GM12801 (cell line): ENCODE results near the gene MARCO.

Source experiments
- TF ChIP-seq, protein P1 (sequence below): IDR thresholded peaks from one replicate; pipeline ENCODE4 v1.5.1; 2011; ENCODE audit warnings: control low read depth; ENCODE audit not compliant: insufficient read length; ENCODE audit errors: extremely low read depth

MARCO gene

DNA sequence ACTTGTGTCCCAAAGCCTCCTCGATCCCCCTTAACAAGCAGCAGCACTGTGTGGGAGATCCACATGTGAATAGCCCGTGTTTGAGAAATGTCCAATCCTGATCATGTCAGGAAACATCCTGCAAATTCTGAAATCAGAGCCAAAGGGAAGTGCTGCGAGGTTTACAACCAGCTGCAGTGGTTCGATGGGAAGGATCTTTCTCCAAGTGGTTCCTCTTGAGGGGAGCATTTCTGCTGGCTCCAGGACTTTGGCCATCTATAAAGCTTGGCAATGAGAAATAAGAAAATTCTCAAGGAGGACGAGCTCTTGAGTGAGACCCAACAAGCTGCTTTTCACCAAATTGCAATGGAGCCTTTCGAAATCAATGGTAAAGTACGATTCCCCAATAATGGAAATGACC is at the start of gene MARCO:
Gene MARCO (plus strand): TSS at position 164 of the 400 bp plus-strand sequence. CDS start 107 bp downstream, at position 271.
- TF ChIP-seq, protein P1, sequence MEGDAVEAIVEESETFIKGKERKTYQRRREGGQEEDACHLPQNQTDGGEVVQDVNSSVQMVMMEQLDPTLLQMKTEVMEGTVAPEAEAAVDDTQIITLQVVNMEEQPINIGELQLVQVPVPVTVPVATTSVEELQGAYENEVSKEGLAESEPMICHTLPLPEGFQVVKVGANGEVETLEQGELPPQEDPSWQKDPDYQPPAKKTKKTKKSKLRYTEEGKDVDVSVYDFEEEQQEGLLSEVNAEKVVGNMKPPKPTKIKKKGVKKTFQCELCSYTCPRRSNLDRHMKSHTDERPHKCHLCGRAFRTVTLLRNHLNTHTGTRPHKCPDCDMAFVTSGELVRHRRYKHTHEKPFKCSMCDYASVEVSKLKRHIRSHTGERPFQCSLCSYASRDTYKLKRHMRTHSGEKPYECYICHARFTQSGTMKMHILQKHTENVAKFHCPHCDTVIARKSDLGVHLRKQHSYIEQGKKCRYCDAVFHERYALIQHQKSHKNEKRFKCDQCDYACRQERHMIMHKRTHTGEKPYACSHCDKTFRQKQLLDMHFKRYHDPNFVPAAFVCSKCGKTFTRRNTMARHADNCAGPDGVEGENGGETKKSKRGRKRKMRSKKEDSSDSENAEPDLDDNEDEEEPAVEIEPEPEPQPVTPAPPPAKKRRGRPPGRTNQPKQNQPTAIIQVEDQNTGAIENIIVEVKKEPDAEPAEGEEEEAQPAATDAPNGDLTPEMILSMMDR, result no peak

DNA sequence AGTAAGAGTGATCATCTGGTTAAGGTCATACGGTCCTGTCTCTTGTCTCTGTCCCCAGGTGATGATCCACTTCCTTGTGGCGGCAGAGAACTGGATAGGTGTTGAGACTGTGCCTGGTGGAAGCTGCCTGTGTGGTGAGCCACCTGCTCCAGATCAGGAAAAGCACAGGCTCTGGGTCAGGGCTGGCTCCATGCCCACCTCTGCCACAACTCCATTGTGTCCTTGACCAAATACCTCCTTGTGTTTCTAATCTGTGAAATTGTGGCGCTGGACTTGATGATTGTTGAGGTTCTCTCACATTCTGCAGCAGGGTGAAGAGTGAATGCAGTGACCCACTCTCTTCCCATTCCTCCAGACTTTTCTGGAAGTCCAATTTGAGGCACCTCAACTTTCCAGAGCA is 48.9 kb upstream of the MARCO start:
- TF ChIP-seq, protein P1, result no peak

DNA sequence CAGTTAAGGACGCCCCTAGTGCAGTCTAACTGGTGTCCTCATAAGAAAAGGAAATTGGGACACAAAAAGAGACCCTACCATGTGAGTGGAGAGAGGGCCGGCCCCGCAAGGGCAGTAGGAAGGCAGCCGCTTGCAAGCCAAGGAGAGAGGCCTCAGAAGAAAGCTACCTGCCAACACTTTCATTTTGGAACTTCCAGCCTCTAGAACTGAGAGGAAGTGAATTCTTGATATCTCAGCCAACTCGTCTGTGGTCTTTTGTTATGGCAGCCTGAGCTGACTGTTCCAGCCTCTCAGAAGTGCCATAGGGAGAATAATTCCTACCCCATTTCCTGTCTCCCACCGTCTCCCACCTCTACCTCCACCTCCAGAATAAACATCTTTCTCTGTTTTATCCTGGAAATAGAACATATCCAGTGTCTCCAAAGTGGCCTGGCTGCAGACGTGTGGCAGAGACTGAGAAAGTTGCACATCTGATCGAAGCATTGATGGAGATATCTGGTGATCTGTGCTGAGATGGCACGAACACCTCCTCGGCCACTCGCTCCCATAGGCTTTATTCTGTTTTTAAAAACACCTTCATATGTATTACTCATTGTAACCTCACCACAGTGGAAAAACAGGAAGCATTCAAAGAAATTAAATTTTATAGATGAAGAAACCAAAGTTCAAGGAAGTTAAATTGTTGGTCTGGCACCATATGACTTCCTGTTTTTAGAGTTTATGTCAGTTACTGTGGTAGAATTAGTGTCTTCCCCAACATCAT is 39.5 kb upstream of the MARCO start:
- TF ChIP-seq, protein P1, result no peak

DNA sequence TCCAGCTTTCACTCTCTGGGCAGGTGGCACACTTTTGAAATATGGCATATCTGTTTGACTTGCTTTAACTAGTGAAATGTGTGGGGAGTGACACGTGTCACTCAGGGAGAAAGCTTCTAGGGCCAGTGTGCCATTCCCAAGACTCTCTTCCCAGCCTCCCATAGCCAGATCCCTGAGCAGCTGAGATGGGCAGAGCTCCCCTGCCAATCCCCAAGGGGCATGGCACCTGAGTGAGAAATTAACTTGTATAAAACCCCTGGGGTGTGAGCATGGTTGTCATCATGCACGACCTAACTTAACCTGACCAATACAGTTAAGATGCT is 39.0 kb upstream of the MARCO start:
- TF ChIP-seq, protein P1, result no peak

DNA sequence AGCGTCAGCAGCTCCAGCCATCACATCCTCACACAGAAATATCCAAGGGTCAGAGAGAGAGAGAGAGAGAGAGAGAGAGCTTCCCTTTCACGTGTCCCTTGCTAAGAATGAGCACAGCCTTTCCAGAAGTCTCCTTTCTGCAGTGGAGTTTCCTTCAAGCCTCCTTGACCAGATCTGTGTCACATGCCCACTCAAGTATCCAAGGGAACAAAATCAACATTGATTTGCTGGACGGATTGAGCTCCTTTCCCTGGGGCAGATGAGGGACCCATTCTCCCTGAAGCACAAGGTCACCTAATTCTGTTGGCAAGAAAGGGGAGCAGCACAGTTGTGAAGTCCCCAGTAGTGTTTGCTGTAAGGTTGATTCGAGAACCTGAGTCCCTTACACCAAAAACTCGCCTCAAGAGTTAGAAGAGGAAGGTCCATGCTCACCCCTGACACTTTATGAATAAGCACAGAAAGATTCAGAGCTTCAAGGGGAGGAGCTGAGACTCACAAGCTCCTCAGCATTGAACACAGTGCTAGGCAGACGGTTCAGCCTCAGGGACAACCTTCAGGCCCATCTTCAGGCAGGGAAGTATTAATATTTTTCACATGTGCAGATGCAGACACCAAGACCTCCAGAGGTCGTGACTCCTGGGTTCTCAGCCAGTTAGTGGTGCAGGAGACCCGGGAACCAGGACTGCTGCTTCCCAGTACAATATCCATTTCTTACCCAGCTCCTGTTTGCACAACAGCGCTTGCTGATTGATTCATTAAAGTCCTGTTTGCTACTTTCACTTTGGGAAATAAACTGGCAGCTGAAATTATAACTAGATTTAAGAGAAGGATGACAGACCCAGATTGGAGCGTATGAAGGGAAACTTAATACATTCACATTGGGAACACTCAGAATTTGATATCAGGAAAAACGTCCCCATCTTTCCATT is 38.2 kb upstream of the MARCO start:
- TF ChIP-seq, protein P1, result no peak

GRCh38 chr2:118905206-118905605 is 36.8 kb upstream of the MARCO start:
- TF ChIP-seq, protein P1, result no peak

DNA sequence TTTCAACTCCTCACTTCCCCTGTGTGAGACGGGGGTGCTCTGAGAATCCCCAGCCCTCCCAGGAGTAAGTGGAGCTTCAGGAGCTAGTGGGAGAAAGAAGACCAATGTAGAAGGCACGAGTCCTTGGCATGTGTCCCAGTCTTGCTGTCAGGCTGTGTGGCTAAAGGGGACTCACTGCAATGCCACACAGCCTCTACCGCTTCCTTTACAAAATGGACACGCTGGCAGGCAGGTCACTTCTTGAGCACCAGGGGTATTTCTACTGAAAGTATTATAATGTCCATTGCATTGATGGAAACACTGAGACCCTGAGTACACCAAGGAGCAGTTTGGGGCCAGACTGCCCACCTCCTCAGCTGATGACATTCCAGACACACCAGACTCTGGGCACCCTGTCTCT is 35.8 kb upstream of the MARCO start:
- TF ChIP-seq, protein P1, result no peak
